AG04449 (cell line): ENCODE results near the gene MRAS.

Experiments used
- CTCF ChIA-PET: fragments of 350-600 bp; formaldehyde crosslinking; extraction: SDS; loops from one replicate; lab custom pipeline; 2021; ENCODE audit warnings: antibody characterized with exemption; lab: Yijun Ruan, JAX
- POLR2A ChIA-PET: fragments of 400-600, 350-600 bp; formaldehyde crosslinking; extraction: SDS; loops from one replicate; lab custom pipeline; 2020; ENCODE audit warnings: antibody characterized with exemption, inconsistent platforms; lab: Yijun Ruan, JAX
- DNase-seq: peaks from one replicate; pipeline ENCODE4 v3.0.0-alpha.2; 2010; ENCODE audit warnings: low read depth, low spot score
- H3K4me3 ChIP-seq: 2 replicates; pipeline ENCODE4 v1.5.1; 2011; ENCODE audit warnings: low read depth, mild to moderate bottlenecking, control low read depth, low read length
- CTCF ChIP-seq: IDR thresholded peaks from one replicate; pipeline ENCODE4 v1.5.1; 2011; ENCODE audit warnings: mild to moderate bottlenecking, moderate library complexity, low read length, control low read depth, inconsistent platforms; ENCODE audit not compliant: insufficient read depth; ENCODE audit errors: missing control alignments

MRAS gene

GRCh38 chr3:138366006-138366759 is 17.8 kb downstream of the MRAS start:
- ChIA-PET POLR2A (no interaction called here), CTCF (interaction anchor here (1.4 kb wide), 1 partner anchor 10 kb away, joined by 3 read pairs; no protein-coding TSS in a partner anchor)
- no peak for TF ChIP-seq CTCF
- no peak overlapping the region for H3K4me3 ChIP-seq
- DNase-seq = no peak

- H3K4me3 ChIP-seq = no peak overlapping the region
- POLR2A ChIA-PET = no interaction called here
- CTCF ChIA-PET = interaction anchor here (1.2 to 1.5 kb wide), 2 partner anchors 50 to 159 kb away, joined by 3 to 5 read pairs; no protein-coding TSS in a partner anchor
- no peak for TF ChIP-seq CTCF
- DNase-seq = no peak
Observed at GRCh38 chr3:138367326-138367850, 19.0 kb downstream of the MRAS start.

DNA sequence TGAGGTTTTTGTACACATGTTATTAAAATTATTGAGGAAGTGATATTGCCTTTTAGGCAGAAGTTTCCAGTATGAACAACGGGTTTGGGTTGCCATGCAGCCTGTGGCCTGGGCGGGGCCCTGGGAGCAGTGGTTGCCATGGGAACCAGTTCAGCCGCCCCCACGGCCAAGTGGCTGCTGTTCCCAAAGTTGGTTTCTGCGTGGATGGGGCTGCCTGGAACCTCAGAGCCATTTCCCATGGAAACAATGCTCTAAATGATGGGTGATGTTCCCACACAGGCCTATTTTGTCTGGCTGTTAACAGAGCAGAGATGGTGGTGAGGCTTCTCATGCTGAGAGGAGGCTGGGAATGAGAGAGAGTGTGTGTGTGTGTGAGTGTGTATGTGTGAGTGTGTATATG is 19.5 kb downstream of the MRAS start:
- ChIA-PET POLR2A (no interaction called here), CTCF (interaction anchor here (1.2 to 1.5 kb wide), 2 partner anchors 49 to 159 kb away, joined by 3 to 5 read pairs; no protein-coding TSS in a partner anchor)
- TF ChIP-seq CTCF = no peak
- DNase-seq = no peak
- no peak overlapping the region for H3K4me3 ChIP-seq

DNA sequence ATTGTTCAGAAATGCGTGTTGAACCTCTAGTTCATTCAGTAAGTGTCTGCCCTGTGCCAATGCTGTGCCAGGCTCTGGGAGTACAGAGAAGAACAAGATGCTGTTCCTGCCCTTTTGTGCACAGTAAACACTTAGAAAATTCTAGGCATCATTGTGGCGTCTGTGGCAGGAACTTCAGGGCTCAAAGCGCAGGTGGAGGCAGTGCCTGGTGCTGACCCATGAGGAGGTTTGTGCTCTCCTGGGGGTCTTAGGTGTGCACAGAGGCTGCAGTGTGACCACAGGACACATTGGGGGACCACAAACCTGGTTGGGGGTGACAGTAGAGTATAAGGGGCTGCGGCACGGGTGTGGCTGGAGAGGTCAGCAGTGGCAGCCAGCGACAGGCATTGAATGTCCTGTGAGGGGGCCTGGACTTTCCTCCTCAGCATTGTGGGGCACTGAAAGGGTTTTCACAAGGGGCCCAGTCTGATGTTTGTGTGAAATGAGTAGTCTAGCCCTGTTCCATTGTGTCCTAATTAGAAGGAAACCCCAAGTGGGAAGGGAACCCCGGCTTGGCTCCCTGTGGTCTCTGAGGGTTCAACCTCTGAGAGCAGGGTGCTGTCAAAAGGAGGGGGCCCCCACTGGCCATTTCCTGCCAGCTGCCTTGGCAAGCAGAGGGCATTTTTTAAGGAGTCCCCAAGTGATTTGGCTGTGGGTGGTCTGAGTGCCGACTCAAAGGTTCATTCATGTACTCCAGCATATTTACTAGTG is 20.9 kb downstream of the MRAS start:
- no peak overlapping the region for H3K4me3 ChIP-seq
- DNase-seq = no peak
- POLR2A ChIA-PET = no interaction called here
- CTCF ChIA-PET = interaction anchor here (0.9 kb wide), 1 partner anchor 9 kb away, joined by 3 read pairs; no protein-coding TSS in a partner anchor
- TF ChIP-seq CTCF = no peak

DNA sequence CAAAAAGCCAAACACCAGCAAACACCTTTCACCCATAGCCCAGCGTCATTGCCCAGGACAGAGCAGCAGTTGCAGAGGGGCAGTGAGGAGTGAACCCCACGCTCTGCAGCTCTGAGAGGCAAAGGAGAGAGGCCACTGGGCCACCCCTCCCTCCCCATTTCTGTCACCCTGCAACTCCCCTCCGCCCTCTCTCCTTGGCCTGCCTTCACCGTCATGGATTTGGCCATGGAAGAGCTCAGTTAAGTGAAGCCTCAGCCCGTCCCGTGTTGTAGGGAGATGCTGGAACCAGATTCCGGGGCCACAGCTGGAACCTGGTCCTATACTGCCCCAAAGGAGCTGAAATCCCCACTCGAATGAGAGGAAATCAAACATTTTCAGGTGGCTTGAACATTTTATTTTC is 21.9 kb downstream of the MRAS start:
- no peak overlapping the region for H3K4me3 ChIP-seq
- ChIA-PET POLR2A (interaction anchor here (0.9 kb wide), 1 partner anchor 30 kb away, joined by 3 read pairs; no protein-coding TSS in a partner anchor), CTCF (interaction anchor here (0.9 to 1.0 kb wide), 2 partner anchors 8 to 39 kb away, joined by 3 to 4 read pairs; no protein-coding TSS in a partner anchor)
- DNase-seq = no peak
- TF ChIP-seq CTCF = no peak
